ENCODE data around the gene KRT71.

The KRT71 gene

GRCh38 chr12:52552681-52553195 is at the start of gene KRT71:
TSS of gene KRT71 (minus strand) at chr12:52553145. CDS start at chr12:52553077, 68 bp downstream.
- in situ Hi-C loops (cut with HindIII; ENCODE audit: low sequenced_read_pairs), result no loop called here
- no peak for TF ChIP-seq CTCF (IDR thresholded peaks at IDR 0.05; ENCODE audit: low read depth, low read length, missing control alignments)
- no peak within 1 kb of the TSS for H3K4me3 ChIP-seq (ENCODE audit: low read depth, low read length)
- DNase-seq (ENCODE audit: low read depth), result no peak

GRCh38 chr12:52602552-52602951 is 49.6 kb upstream of the KRT71 start:
- DNase-seq (ENCODE audit: low read depth), result no peak
- in situ Hi-C loops (cut with HindIII; ENCODE audit: low sequenced_read_pairs), result no loop called here

GRCh38 chr12:52601671-52602070 is 48.7 kb upstream of the KRT71 start:
- TF ChIP-seq CTCF (IDR thresholded peaks at IDR 0.05; ENCODE audit: low read depth, low read length, missing control alignments), result no peak
- H3K4me3 ChIP-seq (ENCODE audit: low read depth, low read length), result no peak overlapping the region
- in situ Hi-C loops (cut with HindIII; ENCODE audit: low sequenced_read_pairs), result no loop called here
- DNase-seq (ENCODE audit: low read depth), result no peak

More at GRCh38 chr12:52602552-52602951, 49.6 kb upstream of the KRT71 start:
- TF ChIP-seq CTCF (IDR thresholded peaks at IDR 0.05; ENCODE audit: low read depth, low read length, missing control alignments), result no peak
- no peak overlapping the region for H3K4me3 ChIP-seq (ENCODE audit: low read depth, low read length)

- no peak for DNase-seq (ENCODE audit: low read depth)
- no peak for TF ChIP-seq CTCF (IDR thresholded peaks at IDR 0.05; ENCODE audit: low read depth, low read length, missing control alignments)
- in situ Hi-C loops (cut with HindIII; ENCODE audit: low sequenced_read_pairs), result no loop called here
- no peak within 1 kb of the TSS for H3K4me3 ChIP-seq (ENCODE audit: low read depth, low read length)
Observed at GRCh38 chr12:52600941-52601481, 48.1 kb upstream of the KRT71 start, which contains the start of gene KRT72. TSS of gene KRT72 (minus strand) at chr12:52601463. CDS start at chr12:52601452, 11 bp downstream.

- H3K4me3 ChIP-seq (ENCODE audit: low read depth, low read length), result no peak overlapping the region
- DNase-seq (ENCODE audit: low read depth), result no peak
- in situ Hi-C loops (cut with HindIII; ENCODE audit: low sequenced_read_pairs), result no loop called here
- TF ChIP-seq CTCF (IDR thresholded peaks at IDR 0.05; ENCODE audit: low read depth, low read length, missing control alignments), result no peak
Observed at GRCh38 chr12:52600475-52600874, 47.5 kb upstream of the KRT71 start.

- no peak for TF ChIP-seq CTCF (IDR thresholded peaks at IDR 0.05; ENCODE audit: low read depth, low read length, missing control alignments)
- DNase-seq (ENCODE audit: low read depth), result no peak
- in situ Hi-C loops (cut with HindIII; ENCODE audit: low sequenced_read_pairs), result no loop called here
- H3K4me3 ChIP-seq (ENCODE audit: low read depth, low read length), result no peak overlapping the region
Observed at GRCh38 chr12:52600071-52600470, 47.1 kb upstream of the KRT71 start.
